Upper lobe of left lung (tissue), 4 donors: ENCODE results near the gene SDK1.

Source experiments
- POLR2A ChIP-seq, 4 donors: fragments of 450-650 bp; IDR thresholded peaks; one replicate each; pipeline ENCODE4 v1.5.1; 2016 to 2017; ENCODE audit warnings: antibody characterized with exemption in 4 of 4, mild to moderate bottlenecking in 2 of 4
- POLR2AphosphoS5 ChIP-seq, 2 donors: sonication (generic); formaldehyde crosslinking; IDR thresholded peaks; one replicate each; pipeline ENCODE4 v1.5.1; 2017; ENCODE audit warnings: antibody characterized with exemption in 2 of 2
- TF ChIP-seq, protein P1 (sequence below), 6 experiments: fragments of 450-650 bp in 4 of 6; fragments of 200-600 bp in 2 of 6; sonication (generic) in 2 of 6; IDR thresholded peaks; one replicate each; pipeline ENCODE4 v1.5.1; 2016 to 2019; ENCODE audit warnings: antibody characterized with exemption in 6 of 6

DNA sequence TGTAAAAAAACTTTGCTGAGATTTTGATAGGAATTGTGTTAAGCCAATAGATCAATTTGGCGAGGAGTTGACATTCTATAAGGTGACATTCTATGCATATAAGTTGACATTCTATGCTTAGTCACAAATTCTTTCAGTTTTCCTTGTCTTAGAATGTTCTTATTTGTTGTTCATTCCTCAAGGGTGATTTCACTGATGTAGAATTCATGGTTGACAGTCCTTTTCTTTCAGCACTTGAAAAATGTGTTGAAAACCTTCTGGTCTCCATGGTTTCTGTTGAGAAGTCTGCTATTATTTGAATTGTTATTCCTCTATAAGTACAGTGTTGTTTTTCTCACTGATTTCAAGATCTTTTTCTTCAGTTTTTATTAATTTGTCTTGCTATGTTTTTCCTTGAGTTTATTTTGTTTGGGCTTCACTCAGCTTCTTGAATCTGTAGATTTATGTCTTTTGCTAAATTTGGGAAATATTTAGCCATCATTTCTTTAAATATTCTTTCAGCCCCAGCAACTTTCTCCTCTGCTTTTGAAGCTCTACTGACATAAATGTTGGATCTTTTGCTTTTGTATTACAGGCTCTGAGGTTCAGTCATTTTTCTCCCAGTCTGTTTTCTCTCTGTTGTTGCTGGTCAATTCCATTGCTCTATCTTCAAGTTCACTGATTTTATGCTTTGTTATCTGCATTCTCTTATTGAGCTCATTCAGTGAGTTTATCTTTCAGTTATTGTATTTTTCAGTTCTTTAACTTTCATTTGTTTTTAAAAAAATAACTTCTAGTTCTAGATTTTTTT, 154.9 kb downstream of the SDK1 start:
- TF ChIP-seq, protein P1, sequence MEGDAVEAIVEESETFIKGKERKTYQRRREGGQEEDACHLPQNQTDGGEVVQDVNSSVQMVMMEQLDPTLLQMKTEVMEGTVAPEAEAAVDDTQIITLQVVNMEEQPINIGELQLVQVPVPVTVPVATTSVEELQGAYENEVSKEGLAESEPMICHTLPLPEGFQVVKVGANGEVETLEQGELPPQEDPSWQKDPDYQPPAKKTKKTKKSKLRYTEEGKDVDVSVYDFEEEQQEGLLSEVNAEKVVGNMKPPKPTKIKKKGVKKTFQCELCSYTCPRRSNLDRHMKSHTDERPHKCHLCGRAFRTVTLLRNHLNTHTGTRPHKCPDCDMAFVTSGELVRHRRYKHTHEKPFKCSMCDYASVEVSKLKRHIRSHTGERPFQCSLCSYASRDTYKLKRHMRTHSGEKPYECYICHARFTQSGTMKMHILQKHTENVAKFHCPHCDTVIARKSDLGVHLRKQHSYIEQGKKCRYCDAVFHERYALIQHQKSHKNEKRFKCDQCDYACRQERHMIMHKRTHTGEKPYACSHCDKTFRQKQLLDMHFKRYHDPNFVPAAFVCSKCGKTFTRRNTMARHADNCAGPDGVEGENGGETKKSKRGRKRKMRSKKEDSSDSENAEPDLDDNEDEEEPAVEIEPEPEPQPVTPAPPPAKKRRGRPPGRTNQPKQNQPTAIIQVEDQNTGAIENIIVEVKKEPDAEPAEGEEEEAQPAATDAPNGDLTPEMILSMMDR (IDR thresholded peaks at IDR 0.05): no peak
- TF ChIP-seq POLR2AphosphoS5 (IDR thresholded peaks at IDR 0.05) (no peak), POLR2A (IDR thresholded peaks at IDR 0.05) (no peak)
